ENCODE results near the gene MFAP2. TPM values are rescaled to one million over a fixed set of nuclear protein-coding genes. Genes with fewer than 3 reads are reported as not detected.

MFAP2 gene
- 18.2 and 24.5 TPM in 2 replicates for total RNA-seq

DNA sequence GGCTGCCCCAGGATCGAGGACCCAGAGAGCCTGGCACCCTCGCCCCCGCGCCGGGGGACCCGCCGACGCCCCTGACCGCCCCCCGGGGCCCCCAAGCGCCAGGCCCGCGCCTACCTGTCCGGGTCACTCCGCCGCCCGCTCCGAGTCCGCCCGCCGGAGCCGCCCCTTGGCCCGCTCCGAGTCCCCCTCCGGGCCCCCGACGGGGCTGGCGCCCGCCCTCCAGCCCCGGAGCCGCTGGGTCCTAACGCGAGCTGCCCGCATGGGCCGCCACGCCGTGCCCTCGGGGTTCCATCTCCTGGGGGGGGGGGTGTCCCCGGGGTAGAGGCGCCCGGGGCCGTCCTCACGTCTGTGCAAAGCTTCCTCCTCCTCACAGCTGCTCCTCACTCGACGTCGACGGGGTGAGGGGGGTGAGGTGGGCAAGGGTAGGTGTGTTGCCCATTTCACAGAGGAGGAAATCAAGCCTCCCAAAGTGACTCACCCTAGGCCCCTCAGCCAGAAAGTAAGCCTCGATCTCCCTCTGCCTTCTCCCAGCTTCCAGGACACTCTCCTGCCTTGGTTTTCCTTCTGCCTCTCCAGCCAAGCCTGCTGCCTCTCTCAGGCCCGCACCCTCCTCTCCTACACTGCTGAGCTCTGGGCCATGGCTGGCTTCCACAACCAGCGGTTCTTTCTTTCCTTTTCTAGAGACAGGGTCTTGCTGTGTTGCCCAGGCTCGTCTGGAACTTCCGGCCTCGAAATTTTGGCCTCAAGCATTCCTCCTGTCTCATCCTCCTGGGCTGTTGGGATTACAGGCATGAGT lies at the start of gene MFAP2:
Gene MFAP2, minus strand, starts transcription at position 148 of the 796 bp plus-strand sequence. CDS start 2,347 bp downstream, outside the sequence.

DNA sequence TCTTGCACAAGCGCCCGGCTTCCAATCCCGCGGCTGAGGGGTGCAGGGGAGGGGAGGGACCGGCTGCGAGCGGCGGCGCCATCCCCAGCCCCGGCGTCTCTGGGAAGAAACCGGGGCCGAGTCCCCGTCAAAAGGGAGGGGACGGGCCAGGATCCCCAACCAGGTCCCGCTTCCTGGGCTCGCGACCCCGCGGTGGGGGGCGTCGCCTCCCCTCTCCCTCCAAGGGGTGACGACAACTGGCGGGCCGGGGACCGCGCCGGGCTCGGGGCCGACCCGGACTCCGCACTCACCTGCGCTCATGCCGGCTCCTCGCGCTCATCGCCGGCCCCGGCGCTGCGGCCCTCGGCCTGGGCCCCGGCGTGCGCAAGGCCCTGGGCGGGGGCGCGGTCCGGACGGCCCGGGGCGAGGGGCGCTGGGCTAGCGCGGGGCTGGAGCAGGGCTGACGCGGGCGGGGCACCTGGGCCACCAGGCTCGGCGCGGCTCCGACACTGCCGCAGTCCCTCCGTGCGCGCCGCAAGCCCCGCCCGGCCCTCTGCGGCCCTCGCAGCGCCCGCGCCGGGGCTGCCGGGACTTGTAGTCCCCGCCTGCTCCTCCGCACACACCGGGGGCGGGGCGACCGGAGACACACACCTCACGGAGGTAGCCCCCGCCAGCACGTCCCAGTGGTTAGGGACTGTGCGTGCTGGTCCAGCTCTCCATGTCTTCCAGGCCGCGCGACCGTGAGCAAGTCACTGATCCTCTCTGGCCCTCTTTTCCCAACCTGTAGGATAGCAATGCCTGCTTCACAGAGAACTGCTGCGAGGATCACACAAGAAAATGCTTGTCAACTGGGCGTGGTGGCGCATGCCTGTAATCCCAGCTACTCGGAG lies 31.3 kb upstream of the MFAP2 start, which contains the start of gene ATP13A2:
Gene ATP13A2, minus strand, starts transcription at position 490 of the 869 bp plus-strand sequence. Its CDS starts 190 bp downstream, at position 300.

Other genes with a start within 250 kb of the MFAP2 start
- gene RNU1-4, start 240.1 kb downstream of the MFAP2 start, total RNA-seq: 565 and 1,390 TPM in 2 replicates
- 565 and 1,390 TPM in 2 replicates for gene RNU1-2, start 84.6 kb downstream of the MFAP2 start, total RNA-seq
- gene CROCC, start 58.7 kb downstream of the MFAP2 start, total RNA-seq: 16.7 and 35.9 TPM in 2 replicates
- gene ATP13A2, start 31.3 kb upstream of the MFAP2 start, total RNA-seq: 20.7 and 26.5 TPM in 2 replicates
- 149 and 165 TPM in 2 replicates for gene SDHB, start 73.4 kb upstream of the MFAP2 start, total RNA-seq
- gene PADI2, start 138.8 kb upstream of the MFAP2 start, total RNA-seq: under 0.01 TPM in 1 of 2 replicates, not detected in the other
- gene PADI1, start 224.5 kb upstream of the MFAP2 start, total RNA-seq: not detected in 2 replicates